NCI-H748 (cell line): ENCODE measurements around the gene RASGRF1.

Experiments
- DNase-seq: peaks from one replicate; lab custom pipeline; 2025; ENCODE audit not compliant: unreplicated experiment; lab: John Stamatoyannopoulos, UW

The RASGRF1 gene

GRCh38 chr15:78991879-78992278, 98.7 kb downstream of the RASGRF1 start:
- no peak for DNase-seq

GRCh38 chr15:78991476-78991875, 99.1 kb downstream of the RASGRF1 start:
- DNase-seq: no peak

GRCh38 chr15:78990278-78990677, 100.3 kb downstream of the RASGRF1 start:
- DNase-seq: no peak

GRCh38 chr15:78989701-78990240, 100.8 kb downstream of the RASGRF1 start:
- DNase-seq: no peak

GRCh38 chr15:78988361-78988911, 102.1 kb downstream of the RASGRF1 start:
- DNase-seq: no peak

GRCh38 chr15:78987556-78988360, 102.8 kb downstream of the RASGRF1 start:
- no peak for DNase-seq

GRCh38 chr15:78985859-78986475, 104.6 kb downstream of the RASGRF1 start:
- no peak for DNase-seq

GRCh38 chr15:78984041-78984440, 106.5 kb downstream of the RASGRF1 start:
- DNase-seq: no peak

GRCh38 chr15:78983146-78983918, 107.2 kb downstream of the RASGRF1 start:
- no peak for DNase-seq

- DNase-seq: no peak
These were observed 107.8 kb downstream of the RASGRF1 start for GRCh38 chr15:78982736-78983135.

- no peak for DNase-seq
These were observed 108.9 kb downstream of the RASGRF1 start for GRCh38 chr15:78981532-78982313.

- peak; percentile 77 for DNase-seq
These were observed 110.9 kb downstream of the RASGRF1 start for GRCh38 chr15:78979456-78980320.

- DNase-seq: no peak
These were observed 111.9 kb downstream of the RASGRF1 start for GRCh38 chr15:78978601-78979179.

GRCh38 chr15:78977591-78978347, 112.8 kb downstream of the RASGRF1 start:
- DNase-seq: no peak

GRCh38 chr15:78977091-78977571, 113.4 kb downstream of the RASGRF1 start:
- no peak for DNase-seq

GRCh38 chr15:78976691-78977090, 113.9 kb downstream of the RASGRF1 start:
- no peak for DNase-seq

GRCh38 chr15:78974272-78974918, 116.2 kb downstream of the RASGRF1 start:
- no peak for DNase-seq
